NCI-H187 treated with DMSO at 0.1 percent for 48 hours (cell line): ENCODE data around the gene TMA7B.
"Not testable (repeated sequence)": the region's sequence is repeated elsewhere in the genome, so short reads cannot be mapped to it uniquely, and the experiment has no call there.

ENCODE experiments used
- DNase-seq: peaks from one replicate; lab custom pipeline; 2025; lab: John Stamatoyannopoulos, UW

The TMA7B gene

GRCh38 chr22:39983346-39983745 is 23.1 kb downstream of the TMA7B start:
- DNase-seq = no peak

GRCh38 chr22:39984006-39984405 is 23.8 kb downstream of the TMA7B start:
- no peak for DNase-seq

- DNase-seq = no peak
These were observed 24.5 kb downstream of the TMA7B start for GRCh38 chr22:39984746-39985145.

GRCh38 chr22:39985383-39986035 is 25.3 kb downstream of the TMA7B start:
- no peak for DNase-seq

DNA sequence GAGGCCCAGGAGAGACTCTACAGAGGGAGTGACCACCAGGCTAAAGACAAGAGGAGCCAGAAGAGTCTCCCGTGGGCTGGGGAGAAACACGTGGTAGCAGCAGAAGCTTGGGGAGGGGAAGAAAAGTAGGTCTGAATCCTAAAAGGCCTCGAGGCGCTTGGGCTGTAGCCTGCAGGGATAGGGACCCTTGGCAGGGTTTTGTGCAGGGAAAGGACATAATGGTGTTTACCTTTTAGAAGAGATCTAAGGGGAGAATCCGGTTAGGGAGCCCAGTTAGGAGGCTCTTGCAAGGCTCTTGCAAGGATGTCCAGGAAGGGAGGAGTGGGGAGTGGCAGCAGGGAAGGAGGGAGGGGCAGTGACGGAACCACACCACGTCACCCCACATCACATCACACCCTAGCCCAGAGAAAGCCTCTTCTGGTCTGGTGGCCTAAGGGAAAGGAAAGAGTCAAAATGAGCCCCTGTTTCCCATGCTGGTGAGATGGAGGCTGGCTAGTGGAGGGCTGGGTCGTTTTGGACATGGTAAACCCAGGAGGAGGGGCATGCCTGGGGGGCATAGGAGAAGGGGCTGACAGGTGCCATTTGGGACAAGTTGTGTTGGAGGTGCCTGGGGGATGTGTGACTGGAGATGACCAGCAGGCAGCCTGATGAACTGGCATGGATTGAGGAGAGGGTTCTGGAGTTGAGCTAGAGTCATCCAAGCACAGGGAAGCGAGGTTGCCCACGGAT is 28.4 kb downstream of the TMA7B start:
- no peak for DNase-seq

DNA sequence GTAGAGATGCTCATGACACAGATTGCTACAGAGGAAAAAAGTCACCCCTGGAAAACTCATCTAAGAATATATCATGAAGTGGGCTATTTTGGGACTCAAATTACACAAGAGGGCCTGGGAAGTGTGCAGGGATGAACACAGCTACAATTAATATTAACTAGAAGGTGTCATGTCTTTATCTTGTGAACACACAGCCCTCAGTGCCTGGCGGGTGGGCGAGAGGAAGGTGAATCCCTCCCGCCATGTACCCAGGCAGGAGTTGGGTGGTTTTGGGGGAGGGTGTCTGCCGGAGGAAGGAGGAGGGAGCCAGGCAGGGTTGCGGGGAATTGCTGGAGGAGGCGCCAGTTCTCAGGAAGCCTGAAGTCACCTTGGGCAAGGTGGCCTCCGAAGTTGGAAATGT is 29.4 kb downstream of the TMA7B start:
- no peak for DNase-seq

DNA sequence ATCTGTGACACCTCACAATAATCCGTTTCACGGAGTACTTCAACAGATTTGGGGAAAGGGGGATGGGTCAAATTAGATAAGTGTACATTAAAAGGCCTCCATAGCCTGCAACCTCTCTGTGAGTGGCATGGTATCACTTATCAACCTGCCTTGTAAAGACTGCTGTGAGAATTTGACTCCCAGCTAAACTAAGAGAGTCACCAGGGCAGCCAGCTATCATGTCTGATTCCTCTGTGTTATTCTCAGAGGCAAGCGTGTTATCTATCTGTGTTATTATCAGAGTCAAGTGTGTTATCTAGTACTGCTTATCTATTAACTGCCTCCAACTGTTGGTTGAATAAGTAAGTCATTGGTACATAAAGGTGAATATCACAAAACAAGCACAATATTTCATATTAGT is 30.5 kb downstream of the TMA7B start:
- no peak for DNase-seq

DNA sequence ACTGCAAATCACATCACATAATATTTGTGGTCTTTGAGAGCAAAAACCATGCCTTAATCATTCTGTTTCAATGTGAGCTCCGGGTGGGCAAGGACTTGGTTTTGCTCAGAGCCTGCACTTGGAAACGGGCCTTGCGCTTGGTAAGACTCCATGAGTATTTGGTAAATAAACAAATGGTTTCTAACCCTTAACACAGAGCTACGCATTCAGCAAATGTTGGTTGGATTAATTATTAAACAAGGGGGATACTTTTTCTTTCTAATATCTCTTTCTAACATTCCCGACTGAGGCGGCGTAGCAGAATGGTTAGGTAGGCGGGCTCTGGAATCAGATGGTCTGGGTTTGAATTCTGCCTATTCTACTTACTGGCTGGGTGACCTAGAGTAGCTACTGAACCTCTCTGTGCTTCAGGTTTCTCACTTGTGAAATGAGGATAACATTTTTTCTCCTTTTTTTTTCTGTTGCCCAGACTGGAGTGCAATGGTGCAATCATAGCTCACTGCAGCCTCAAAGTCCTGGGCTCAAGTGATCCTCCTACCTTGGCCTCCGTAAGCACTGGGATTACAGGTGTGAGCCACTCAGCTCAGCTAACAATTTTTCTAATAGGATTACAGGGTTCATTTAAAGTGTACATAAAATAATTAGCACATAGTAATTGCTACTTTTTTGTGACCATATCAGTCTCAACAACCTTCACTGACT is 31.1 kb downstream of the TMA7B start:
- no peak for DNase-seq

DNA sequence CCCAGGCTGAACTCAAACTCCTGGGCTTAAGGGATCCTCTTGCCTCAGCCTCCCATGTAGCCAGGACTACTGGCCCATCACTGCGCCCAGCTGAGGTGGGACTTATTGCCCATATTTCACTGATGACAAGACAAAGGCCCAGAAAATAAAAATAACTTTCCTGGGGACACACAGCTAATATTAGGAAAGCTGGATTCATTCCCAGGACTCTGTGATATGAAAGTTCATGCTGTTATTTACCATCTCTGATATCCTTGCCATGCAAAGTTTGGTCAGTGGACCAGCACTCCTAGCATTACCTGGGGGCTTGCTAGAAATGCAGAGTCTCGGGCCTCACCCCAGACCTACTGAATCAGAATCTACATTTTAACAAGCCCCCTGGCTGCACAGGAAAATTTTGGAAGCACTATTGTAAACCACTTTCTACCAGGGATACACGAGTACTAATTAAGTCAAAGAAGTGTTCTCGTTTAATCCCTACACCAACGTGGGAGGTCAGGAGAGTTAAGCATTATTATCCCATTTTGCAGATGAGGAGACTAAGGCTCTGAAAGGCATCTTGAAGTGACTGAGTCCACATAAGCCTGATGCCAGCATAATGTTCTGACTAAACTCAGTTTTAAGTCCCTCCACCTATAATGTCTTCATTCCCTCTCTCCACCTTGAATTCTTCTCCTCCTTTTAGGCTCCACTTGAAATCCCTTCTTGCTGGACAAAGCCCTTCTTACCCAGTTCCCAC is 32.1 kb downstream of the TMA7B start:
- DNase-seq = no peak

- DNase-seq = not testable (repeated sequence)
These were observed 32.7 kb downstream of the TMA7B start for GRCh38 chr22:39992894-39993293.

DNA sequence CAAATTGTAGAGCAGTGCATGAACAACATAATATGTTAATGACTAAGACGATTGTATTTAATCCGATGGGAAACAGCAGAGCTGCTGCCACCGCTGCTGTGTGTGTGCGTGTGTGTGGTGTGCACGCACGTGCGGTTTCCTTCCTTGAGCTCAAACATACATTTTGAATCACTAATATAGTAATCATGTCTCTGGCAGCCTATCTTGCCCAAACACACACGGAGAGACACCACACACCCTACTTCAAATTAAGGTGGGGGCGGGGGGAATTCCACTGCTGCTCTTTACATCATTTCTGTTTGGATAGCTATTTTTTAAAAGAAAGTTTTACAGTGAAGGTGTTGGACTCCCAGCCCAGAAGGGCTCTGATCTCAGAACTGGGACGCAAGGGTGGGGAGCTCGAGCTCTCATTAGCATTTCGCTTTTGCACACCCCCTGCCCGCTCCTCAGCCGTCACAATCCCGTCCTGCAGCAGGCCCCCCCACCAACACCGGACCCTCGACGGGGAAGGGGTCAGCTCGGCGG is 33.9 kb downstream of the TMA7B start:
- no peak for DNase-seq

- DNase-seq = no peak
These were observed 34.6 kb downstream of the TMA7B start, which contains the start of gene FAM83F for GRCh38 chr22:39994566-39995392. TSS of gene FAM83F (plus strand) at chr22:39994954. CDS start at chr22:39995043, 89 bp downstream.

- DNase-seq = no peak
These were observed 35.4 kb downstream of the TMA7B start for GRCh38 chr22:39995393-39996252.

- no peak for DNase-seq
These were observed 36.5 kb downstream of the TMA7B start for GRCh38 chr22:39996732-39997131.

GRCh38 chr22:39997421-39997820 is 37.2 kb downstream of the TMA7B start:
- no peak for DNase-seq

- no peak for DNase-seq
These were observed 37.9 kb downstream of the TMA7B start for GRCh38 chr22:39997939-39998726.

GRCh38 chr22:39999144-39999757 is 39.1 kb downstream of the TMA7B start:
- no peak for DNase-seq

DNA sequence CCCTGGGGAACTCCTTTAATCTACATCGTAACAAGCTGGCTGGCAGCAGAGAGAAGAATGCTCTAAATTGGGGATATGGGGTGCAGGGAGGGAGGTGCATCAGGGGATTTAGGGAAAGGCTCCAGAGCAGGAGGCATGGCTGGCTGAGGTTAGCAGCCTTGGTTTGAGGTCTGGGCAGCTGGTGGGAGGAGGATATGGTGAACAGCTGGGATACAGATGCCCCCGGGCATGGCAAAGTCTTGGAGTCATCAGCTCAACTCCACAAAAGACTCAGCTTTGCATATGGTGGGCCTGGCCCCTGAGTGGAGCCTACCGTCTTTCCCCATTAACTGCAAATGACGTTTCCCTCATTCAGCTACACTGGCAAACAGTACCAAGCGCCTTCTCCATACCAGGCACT is 40.0 kb downstream of the TMA7B start:
- DNase-seq = no peak

- DNase-seq = no peak
These were observed 40.9 kb downstream of the TMA7B start for GRCh38 chr22:40001106-40001505.
